GM12878 (cell line): ENCODE results near the gene TRAPPC6A. TPM values are rescaled to one million over a fixed set of nuclear protein-coding genes. Genes with fewer than 3 reads are reported as not detected.

Experiments used
- ATAC-seq: fragments of 200-7000 bp; cut with Tn5 transposase; 3 replicates; pipeline ENCODE4 v1.9.1; 2020; ENCODE audit warnings: mild to moderate bottlenecking, moderate library complexity
- BruUV-seq: library from RNA; stranded (reverse); fragments of 400-500 nt; replicated peaks from 2 replicates; lab custom pipeline; 2021; lab: Mats Ljungman, UMichigan
- CTCF ChIA-PET: fragments of 300-600 bp; sonication (Branson Sonifier 250); formaldehyde crosslinking; extraction: SDS; loops from one replicate; lab custom pipeline; 2021; ENCODE audit warnings: inconsistent platforms; lab: Yijun Ruan, JAX
- POLR2A ChIA-PET: fragments of 350-600 bp; formaldehyde crosslinking; extraction: SDS; loops from one replicate; lab custom pipeline; 2021; ENCODE audit warnings: inconsistent platforms; lab: Charles Lee
- RAD21 ChIA-PET: fragments of 300-600 bp; sonication (Branson Sonifier 250); formaldehyde crosslinking; loops from one replicate; lab custom pipeline; 2023; ENCODE audit warnings: antibody characterized with exemption; ENCODE audit not compliant: unreplicated experiment; lab: Charles Lee
- SMC1A ChIA-PET: fragments of 300-600 bp; sonication (Branson Sonifier 250); formaldehyde crosslinking; loops from one replicate; lab custom pipeline; 2023; ENCODE audit not compliant: unreplicated experiment, uncharacterized antibody; lab: Charles Lee
- DNase-seq: peaks from one replicate; pipeline ENCODE4 v3.0.0-alpha.2; 2011; ENCODE audit warnings: low read depth, low spot score
- FAIRE-seq: peaks from 3 replicates; lab custom pipeline; 2011; peaks lifted over from hg19 to GRCh38; lab: Jason Lieb, UNC
- H2AFZ ChIP-seq: 2 replicates; pipeline ENCODE4 v1.6.0; 2011; ENCODE audit warnings: low read depth, low read length, control low read depth; ENCODE audit not compliant: control insufficient read depth
- H3K27ac ChIP-seq: 2 replicates; pipeline ENCODE4 v1.5.1; 2011; ENCODE audit warnings: control low read depth; ENCODE audit not compliant: control insufficient read depth, insufficient read depth
- H3K27me3 ChIP-seq, 2 experiments: replicated peaks in 1 of 2; 2 replicates each; pipeline versions ENCODE4 v1.6.0 to v1.6.1; 2011; ENCODE audit warnings: low read length in 1 of 2; ENCODE audit not compliant: control insufficient read depth in 2 of 2, insufficient read depth in 2 of 2
- H3K36me3 ChIP-seq, 2 experiments: 2 replicates each; pipeline ENCODE4 v1.5.1; 2011; ENCODE audit warnings: low read length in 1 of 2; ENCODE audit not compliant: control insufficient read depth in 2 of 2, insufficient read depth in 2 of 2
- H3K4me1 ChIP-seq: 2 replicates; pipeline ENCODE4 v1.6.1; 2011; ENCODE audit warnings: mild to moderate bottlenecking, low read length, moderate library complexity, mixed read lengths; ENCODE audit not compliant: control insufficient read depth, insufficient read depth
- H3K4me2 ChIP-seq: 2 replicates; pipeline ENCODE4 v1.6.0; 2011; ENCODE audit warnings: control low read depth; ENCODE audit not compliant: control insufficient read depth, insufficient read depth
- H3K4me3 ChIP-seq: fragments of 200-600 bp; sonication (generic); 2 replicates; pipeline ENCODE4 v1.5.1; 2016
- H3K79me2 ChIP-seq: 2 replicates; pipeline ENCODE4 v1.6.0; 2011; ENCODE audit warnings: low read length; ENCODE audit not compliant: control insufficient read depth, insufficient read depth
- H3K9ac ChIP-seq: 2 replicates; pipeline ENCODE4 v1.8.0; 2011; ENCODE audit warnings: low read length, control low read depth, mixed read lengths; ENCODE audit not compliant: control insufficient read depth, insufficient read depth
- H3K9me3 ChIP-seq: replicated peaks from 3 replicates; pipeline ENCODE4 v1.5.1; 2011; ENCODE audit warnings: mild to moderate bottlenecking, low read length; ENCODE audit not compliant: control insufficient read depth, insufficient read depth
- H4K20me1 ChIP-seq: 2 replicates; pipeline ENCODE4 v1.6.0; 2011; ENCODE audit not compliant: control insufficient read depth, insufficient read depth
- CBFB ChIP-seq: IDR thresholded peaks from 2 replicates; pipeline ENCODE4 v1.6.1; 2016; ENCODE audit warnings: antibody characterized with exemption, low read depth
- HCFC1 ChIP-seq: fragments of 150-350 bp; IDR thresholded peaks from 2 replicates; pipeline ENCODE4 v1.6.1; 2014; ENCODE audit warnings: low read length
- NBN ChIP-seq: fragments of 450-650 bp; IDR thresholded peaks from 2 replicates; pipeline ENCODE4 v1.6.1; 2016
- SMAD1 ChIP-seq: fragments of 450-650 bp; IDR thresholded peaks from 2 replicates; pipeline ENCODE4 v1.6.1; 2018; ENCODE audit warnings: mild to moderate bottlenecking, low read depth; ENCODE audit not compliant: partially characterized antibody
- SRF ChIP-seq, 2 experiments: IDR thresholded peaks; 2 replicates each; pipeline ENCODE4 v1.6.1; 2011; ENCODE audit warnings: low read depth in 2 of 2, low read length in 2 of 2, mild to moderate bottlenecking in 1 of 2, moderate library complexity in 1 of 2
- TBL1XR1 ChIP-seq: IDR thresholded peaks from 2 replicates; pipeline ENCODE4 v1.6.1; 2012; ENCODE audit warnings: low read depth, low read length, improper control_type of control experiment
- WGBS: methylation state at CpG from one replicate; pipeline ENCODE4 v1.1.6; 2016; ENCODE audit warnings: low lambda C conversion rate; ENCODE audit not compliant: insufficient replicate concordance, insufficient coverage; ENCODE audit errors: missing lambda C conversion rate; 5-methylcytosine and 5-hydroxymethylcytosine counted together
- in situ Hi-C: fragments of 300-500 bp; cut with MboI; formaldehyde crosslinking; loops from 9 replicates; pipeline ENCODE4 v1.14.3; 2018; ENCODE audit warnings: mixed read lengths
- intact Hi-C: fragments of 100-400 bp; cut with micrococcal nuclease; formaldehyde crosslinking; loops from one replicate; pipeline ENCODE4 v1.14.2; 2022; ENCODE audit not compliant: unreplicated experiment
- polyA plus RNA-seq, 11 experiments: library from polyadenylated mRNA; depleted of rRNA in 4 of 11; unstranded in 6 of 11; stranded (reverse) in 5 of 11; fragments of >200 nt; fragmentation: Nextera tagmentation in 4 of 11; fragmentation: Illumina TruSeq in 1 of 11; extraction: Ambion mirVana in 4 of 11; extraction: Trizol in 1 of 11; gene quantifications; 1 replicate in 1 of 11; 2 replicates in 10 of 11; pipeline versions ENCODE4 v1.2.1 to v1.2.3, GENCODE V29; 2011 to 2016; ENCODE audit warnings: inconsistent platforms in 2 of 11, missing spikeins in 2 of 11, low read depth in 1 of 11
- total RNA-seq, 4 experiments: library from RNA; depleted of rRNA in 3 of 4; stranded (reverse); fragments of >200 nt in 3 of 4; fragmentation: Illumina TruSeq in 1 of 4; extraction: Trizol in 1 of 4; gene quantifications; 2 replicates each; pipeline versions ENCODE4 v1.2.1 to v1.2.3, GENCODE V29; 2013 to 2021
- TF ChIP-seq, protein P1 (sequence below): IDR thresholded peaks from 2 replicates; pipeline ENCODE4 v1.6.1; 2012; ENCODE audit warnings: low read depth, low read length, improper control_type of control experiment
- TF ChIP-seq, protein P2 (sequence below): IDR thresholded peaks from 2 replicates; pipeline ENCODE4 v1.6.1; 2011; ENCODE audit warnings: low read depth, low read length, improper control_type of control experiment, borderline replicate concordance
- TF ChIP-seq, protein P3 (sequence below): fragments of 450-650 bp; IDR thresholded peaks from 2 replicates; pipeline ENCODE4 v1.6.1; 2017; ENCODE audit warnings: mild to moderate bottlenecking, moderate library complexity
- TF ChIP-seq, protein P4 (sequence below): fragments of 450-650 bp; IDR thresholded peaks from 2 replicates; pipeline ENCODE4 v1.6.1; 2017; ENCODE audit warnings: borderline replicate concordance

TRAPPC6A gene
- total and polyA plus RNA-seq, 10 of the 15 experiments (the other 5 are each of a cell fraction or from before 2014, with no cell fraction given): 1.8 to 83.9 (median 35.8) TPM

DNA sequence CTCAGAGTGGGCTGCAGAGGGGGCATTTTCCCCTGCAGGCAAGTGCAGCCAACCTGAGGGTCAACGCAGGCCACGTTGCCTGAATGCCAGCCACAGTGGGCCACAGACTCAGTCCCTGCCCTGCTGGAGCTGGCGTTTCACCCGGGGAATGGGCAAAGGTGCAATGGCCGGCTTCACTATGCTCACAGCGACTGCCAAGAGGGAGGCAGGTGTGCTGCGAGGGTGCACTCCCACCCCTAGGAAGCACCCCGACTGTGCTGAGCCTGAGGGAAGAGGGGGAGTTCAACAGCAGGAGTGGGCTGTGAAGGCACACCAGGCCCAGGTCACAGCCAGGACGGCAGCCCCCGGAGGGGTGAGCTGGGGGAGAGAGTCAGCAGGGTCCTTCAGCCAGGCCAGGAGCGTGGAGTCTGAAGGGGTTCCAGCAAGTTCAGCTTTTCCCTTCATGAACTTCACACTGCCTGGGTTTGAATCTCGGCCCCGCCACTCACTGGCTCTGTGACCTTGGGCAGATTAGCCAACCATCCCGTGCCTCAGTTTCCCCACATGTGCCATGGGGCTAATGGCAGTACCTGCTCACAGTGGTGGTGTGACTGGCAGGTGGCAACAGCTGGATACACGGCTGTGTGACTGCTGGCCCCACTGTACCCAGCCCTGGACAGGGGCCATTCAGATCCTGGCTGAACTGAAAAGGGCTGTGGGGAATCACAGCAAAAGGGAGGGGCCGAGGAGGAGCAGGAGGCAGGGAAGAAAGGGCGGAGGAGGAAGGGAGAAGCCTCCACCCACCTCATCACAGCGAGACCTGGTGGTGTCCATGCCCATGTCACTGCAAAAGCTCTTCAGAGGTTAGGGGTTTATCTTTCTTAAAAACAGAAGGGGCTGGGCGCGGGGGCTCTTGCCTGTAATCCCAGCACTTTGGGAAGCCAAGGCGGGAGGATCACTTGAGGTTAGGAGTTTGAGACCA, 7.6 kb downstream of the TRAPPC6A start (continued):
- TF ChIP-seq, protein P1, sequence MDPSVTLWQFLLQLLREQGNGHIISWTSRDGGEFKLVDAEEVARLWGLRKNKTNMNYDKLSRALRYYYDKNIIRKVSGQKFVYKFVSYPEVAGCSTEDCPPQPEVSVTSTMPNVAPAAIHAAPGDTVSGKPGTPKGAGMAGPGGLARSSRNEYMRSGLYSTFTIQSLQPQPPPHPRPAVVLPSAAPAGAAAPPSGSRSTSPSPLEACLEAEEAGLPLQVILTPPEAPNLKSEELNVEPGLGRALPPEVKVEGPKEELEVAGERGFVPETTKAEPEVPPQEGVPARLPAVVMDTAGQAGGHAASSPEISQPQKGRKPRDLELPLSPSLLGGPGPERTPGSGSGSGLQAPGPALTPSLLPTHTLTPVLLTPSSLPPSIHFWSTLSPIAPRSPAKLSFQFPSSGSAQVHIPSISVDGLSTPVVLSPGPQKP: no peak
- TF ChIP-seq HCFC1 (no peak), NBN (no peak)
- TF ChIP-seq, all 136 proteins: peak for 0

DNA sequence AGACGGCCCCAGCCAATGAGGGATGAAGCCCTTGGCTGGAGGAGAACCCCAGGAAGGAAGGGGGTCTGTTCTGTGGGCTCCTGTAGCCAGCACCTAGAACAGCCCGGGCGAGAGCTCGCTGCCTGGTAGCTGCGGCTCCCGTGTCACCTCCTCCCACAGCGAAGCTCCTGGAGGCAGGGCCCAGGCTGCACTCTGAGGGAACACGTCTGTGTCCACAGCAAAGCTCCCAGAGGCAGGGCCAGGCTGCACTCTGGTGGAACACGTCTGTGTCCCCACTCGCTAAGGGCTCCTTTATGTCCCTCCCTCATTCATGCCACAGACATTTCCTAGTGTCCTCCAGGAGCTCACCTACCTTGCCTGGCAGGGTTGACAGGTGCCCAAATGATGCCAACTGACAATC, 8.4 kb downstream of the TRAPPC6A start:
- Histone ChIP-seq H3K27me3 (no peaks in the 10 kb centered on the region), H2AFZ (no peak overlapping the region), H3K79me2 (no peaks in the 10 kb centered on the region; the same call in 1 of the 2 replicates), H3K27ac (no peak overlapping the region), H3K4me1 (peaks cover 21% of the 10 kb centered on the region), H3K4me3 (no peak overlapping the region), H4K20me1 (no peaks in the 10 kb centered on the region), H3K9ac (no peak overlapping the region), H3K4me2 (no peak overlapping the region), H3K9me3 (no peaks in the 10 kb centered on the region), H3K36me3 (no peaks in the 10 kb centered on the region)
- no TSS peak for BruUV-seq
- FAIRE-seq: no peak
- WGBS: 86% methylated on average over 10 of the region's 10 CpGs
- no peak for DNase-seq
- in situ Hi-C loops (no loop called here), intact Hi-C loops (no loop called here)
- CTCF ChIA-PET: no interaction called here
- RAD21 ChIA-PET: no interaction called here
- POLR2A ChIA-PET: interaction anchor here (0.7 kb wide), 1 partner anchor 32 kb away, joined by 3 read pairs; no protein-coding TSS in a partner anchor
- SMC1A ChIA-PET: no interaction called here
- ATAC-seq: no peak
- TF ChIP-seq SRF (IDR thresholded peaks at IDR 0.05; ENCODE audit: low read depth in 2 of 2, low read length in 2 of 2): no peak
- no peak for TF ChIP-seq SMAD1
- TF ChIP-seq, protein P2, sequence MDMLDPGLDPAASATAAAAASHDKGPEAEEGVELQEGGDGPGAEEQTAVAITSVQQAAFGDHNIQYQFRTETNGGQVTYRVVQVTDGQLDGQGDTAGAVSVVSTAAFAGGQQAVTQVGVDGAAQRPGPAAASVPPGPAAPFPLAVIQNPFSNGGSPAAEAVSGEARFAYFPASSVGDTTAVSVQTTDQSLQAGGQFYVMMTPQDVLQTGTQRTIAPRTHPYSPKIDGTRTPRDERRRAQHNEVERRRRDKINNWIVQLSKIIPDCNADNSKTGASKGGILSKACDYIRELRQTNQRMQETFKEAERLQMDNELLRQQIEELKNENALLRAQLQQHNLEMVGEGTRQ: no peak
- no peak for TF ChIP-seq CBFB
- TF ChIP-seq, protein P3, sequence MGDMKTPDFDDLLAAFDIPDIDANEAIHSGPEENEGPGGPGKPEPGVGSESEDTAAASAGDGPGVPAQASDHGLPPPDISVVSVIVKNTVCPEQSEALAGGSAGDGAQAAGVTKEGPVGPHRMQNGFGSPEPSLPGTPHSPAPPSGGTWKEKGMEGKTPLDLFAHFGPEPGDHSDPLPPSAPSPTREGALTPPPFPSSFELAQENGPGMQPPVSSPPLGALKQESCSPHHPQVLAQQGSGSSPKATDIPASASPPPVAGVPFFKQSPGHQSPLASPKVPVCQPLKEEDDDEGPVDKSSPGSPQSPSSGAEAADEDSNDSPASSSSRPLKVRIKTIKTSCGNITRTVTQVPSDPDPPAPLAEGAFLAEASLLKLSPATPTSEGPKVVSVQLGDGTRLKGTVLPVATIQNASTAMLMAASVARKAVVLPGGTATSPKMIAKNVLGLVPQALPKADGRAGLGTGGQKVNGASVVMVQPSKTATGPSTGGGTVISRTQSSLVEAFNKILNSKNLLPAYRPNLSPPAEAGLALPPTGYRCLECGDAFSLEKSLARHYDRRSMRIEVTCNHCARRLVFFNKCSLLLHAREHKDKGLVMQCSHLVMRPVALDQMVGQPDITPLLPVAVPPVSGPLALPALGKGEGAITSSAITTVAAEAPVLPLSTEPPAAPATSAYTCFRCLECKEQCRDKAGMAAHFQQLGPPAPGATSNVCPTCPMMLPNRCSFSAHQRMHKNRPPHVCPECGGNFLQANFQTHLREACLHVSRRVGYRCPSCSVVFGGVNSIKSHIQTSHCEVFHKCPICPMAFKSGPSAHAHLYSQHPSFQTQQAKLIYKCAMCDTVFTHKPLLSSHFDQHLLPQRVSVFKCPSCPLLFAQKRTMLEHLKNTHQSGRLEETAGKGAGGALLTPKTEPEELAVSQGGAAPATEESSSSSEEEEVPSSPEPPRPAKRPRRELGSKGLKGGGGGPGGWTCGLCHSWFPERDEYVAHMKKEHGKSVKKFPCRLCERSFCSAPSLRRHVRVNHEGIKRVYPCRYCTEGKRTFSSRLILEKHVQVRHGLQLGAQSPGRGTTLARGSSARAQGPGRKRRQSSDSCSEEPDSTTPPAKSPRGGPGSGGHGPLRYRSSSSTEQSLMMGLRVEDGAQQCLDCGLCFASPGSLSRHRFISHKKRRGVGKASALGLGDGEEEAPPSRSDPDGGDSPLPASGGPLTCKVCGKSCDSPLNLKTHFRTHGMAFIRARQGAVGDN: no peak
- TF ChIP-seq, protein P4, sequence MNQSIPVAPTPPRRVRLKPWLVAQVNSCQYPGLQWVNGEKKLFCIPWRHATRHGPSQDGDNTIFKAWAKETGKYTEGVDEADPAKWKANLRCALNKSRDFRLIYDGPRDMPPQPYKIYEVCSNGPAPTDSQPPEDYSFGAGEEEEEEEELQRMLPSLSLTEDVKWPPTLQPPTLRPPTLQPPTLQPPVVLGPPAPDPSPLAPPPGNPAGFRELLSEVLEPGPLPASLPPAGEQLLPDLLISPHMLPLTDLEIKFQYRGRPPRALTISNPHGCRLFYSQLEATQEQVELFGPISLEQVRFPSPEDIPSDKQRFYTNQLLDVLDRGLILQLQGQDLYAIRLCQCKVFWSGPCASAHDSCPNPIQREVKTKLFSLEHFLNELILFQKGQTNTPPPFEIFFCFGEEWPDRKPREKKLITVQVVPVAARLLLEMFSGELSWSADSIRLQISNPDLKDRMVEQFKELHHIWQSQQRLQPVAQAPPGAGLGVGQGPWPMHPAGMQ: no peak
- no peak for TF ChIP-seq TBL1XR1
